RWPE1 (cell line): ENCODE measurements around the gene C17orf100.
"Not testable (repeated sequence)": the region's sequence is repeated elsewhere in the genome, so short reads cannot be mapped to it uniquely, and the experiment has no call there.

ENCODE experiments used
- CTCF ChIA-PET: fragments of 350-600 bp; sonication (Branson Sonifier 250); formaldehyde crosslinking; extraction: SDS; loops from one replicate; lab custom pipeline; 2021; lab: Yijun Ruan, JAX
- POLR2A ChIA-PET: fragments of 400-600 bp; formaldehyde crosslinking; extraction: SDS; loops from one replicate; lab custom pipeline; 2020; ENCODE audit warnings: antibody characterized with exemption; ENCODE audit not compliant: low non-redundant PET; lab: Yijun Ruan, JAX
- DNase-seq: peaks from one replicate; pipeline ENCODE4 v3.0.0; 2012; ENCODE audit warnings: low spot score
- H3K27ac ChIP-seq: fragments of 450-650 bp; 2 replicates; pipeline ENCODE4 v1.5.1; 2017
- TF ChIP-seq, protein P1 (sequence below): fragments of 450-650 bp; conservative IDR thresholded peaks from 2 replicates; pipeline ENCODE4 v1.5.1; 2017; ENCODE audit warnings: low read depth, mild to moderate bottlenecking

The C17orf100 gene

GRCh38 chr17:6648181-6648580 lies 3.4 kb upstream of the C17orf100 start:
- ChIA-PET POLR2A (no interaction called here), CTCF (interaction anchor here (0.7 to 0.9 kb wide), 2 partner anchors 10 to 31 kb away, joined by 3 read pairs; no protein-coding TSS in a partner anchor)
- DNase-seq = no peak
- TF ChIP-seq, protein P1, sequence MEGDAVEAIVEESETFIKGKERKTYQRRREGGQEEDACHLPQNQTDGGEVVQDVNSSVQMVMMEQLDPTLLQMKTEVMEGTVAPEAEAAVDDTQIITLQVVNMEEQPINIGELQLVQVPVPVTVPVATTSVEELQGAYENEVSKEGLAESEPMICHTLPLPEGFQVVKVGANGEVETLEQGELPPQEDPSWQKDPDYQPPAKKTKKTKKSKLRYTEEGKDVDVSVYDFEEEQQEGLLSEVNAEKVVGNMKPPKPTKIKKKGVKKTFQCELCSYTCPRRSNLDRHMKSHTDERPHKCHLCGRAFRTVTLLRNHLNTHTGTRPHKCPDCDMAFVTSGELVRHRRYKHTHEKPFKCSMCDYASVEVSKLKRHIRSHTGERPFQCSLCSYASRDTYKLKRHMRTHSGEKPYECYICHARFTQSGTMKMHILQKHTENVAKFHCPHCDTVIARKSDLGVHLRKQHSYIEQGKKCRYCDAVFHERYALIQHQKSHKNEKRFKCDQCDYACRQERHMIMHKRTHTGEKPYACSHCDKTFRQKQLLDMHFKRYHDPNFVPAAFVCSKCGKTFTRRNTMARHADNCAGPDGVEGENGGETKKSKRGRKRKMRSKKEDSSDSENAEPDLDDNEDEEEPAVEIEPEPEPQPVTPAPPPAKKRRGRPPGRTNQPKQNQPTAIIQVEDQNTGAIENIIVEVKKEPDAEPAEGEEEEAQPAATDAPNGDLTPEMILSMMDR = peak; percentile 31
- H3K27ac ChIP-seq = no peak overlapping the region

- no peak for DNase-seq
- CTCF ChIA-PET = no interaction called here
These were observed 424 bp downstream of the C17orf100 start for GRCh38 chr17:6651919-6652452.

DNA sequence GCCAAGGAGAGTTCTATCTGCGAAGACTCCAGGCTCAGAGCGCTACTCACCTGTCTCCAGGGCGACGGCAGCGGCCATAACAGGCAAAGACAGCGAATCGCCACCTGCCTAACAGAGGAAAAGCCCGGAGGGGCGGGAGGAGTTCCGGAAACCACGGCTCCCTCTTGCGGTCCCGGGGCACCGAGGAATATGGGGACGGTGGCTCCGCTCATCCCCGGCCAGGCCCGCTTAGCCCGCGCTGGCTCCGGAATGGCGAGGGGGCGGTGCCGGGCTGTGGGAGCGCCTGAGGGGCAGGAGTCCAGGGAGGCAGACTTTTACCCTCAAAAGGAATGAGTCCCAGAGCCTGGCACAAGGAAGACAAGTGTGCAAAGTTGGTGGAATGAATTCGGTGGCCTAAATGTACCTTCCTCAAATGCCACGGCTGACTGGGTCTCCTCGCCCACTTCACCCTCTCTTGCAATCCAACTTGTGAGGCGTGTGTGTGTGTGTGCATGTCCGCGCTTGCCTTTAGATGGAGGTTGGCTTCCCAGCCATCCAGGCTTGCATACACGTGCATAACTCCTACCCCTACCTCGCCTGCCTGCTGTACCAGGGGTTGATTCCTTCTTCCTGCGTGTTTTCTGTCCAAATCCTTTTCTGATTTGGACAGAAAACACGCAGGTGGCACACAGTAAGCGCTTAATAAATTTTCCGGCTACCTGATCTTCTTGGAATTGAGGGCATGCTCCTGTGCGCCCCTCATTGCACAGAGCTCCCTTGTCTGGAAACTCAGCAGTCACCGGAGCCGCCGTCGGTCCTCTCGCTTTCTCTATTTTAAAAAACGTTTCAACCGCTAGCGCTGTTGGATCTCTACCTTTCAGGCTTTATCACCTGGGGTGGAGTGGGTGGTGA lies 3.5 kb downstream of the C17orf100 start:
- peak overlapping the region; percentile 95 for H3K27ac ChIP-seq
- TF ChIP-seq, protein P1 = peak; percentile 44
- DNase-seq = peak; percentile 74
- ChIA-PET POLR2A (no interaction called here), CTCF (no interaction called here)

More at GRCh38 chr17:6651919-6652452, 424 bp downstream of the C17orf100 start:
- peak overlapping the region; percentile 87 for H3K27ac ChIP-seq
- TF ChIP-seq, protein P1 = no peak
- POLR2A ChIA-PET = no interaction called here

DNA sequence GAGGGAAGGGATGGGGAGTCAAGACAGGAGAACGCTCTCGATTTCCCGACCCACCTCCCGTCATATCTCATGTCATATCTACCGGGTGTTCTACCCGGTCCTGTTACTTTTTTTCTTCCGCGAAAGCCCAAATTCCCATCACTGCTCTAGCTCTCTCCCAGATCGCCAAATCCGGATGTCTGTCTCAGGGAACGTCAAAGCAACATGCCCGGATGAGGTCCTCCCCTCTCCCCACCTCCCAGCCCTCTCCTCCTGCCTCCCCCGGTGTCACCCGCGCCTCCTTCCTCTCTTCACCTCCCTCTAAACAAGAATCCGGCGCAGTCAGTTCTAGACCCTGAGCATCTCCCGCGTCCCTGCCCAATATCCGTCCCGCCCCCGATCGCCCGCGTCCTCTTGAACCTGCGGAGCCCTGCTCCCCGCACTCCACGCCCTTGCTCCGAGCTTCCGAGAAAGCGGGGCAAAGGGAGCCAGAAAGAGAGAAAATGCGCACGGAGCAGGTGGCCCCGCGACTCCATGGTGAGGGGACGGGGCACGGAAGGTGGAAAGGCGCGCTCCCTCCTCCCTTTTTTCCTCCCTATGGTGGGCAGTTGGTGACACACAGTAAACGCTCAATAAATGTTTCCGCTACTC lies 4.3 kb downstream of the C17orf100 start:
- POLR2A ChIA-PET, DNase-seq, CTCF ChIA-PET: not testable (repeated sequence)
- H3K27ac ChIP-seq = peak overlapping the region; percentile 95

DNA sequence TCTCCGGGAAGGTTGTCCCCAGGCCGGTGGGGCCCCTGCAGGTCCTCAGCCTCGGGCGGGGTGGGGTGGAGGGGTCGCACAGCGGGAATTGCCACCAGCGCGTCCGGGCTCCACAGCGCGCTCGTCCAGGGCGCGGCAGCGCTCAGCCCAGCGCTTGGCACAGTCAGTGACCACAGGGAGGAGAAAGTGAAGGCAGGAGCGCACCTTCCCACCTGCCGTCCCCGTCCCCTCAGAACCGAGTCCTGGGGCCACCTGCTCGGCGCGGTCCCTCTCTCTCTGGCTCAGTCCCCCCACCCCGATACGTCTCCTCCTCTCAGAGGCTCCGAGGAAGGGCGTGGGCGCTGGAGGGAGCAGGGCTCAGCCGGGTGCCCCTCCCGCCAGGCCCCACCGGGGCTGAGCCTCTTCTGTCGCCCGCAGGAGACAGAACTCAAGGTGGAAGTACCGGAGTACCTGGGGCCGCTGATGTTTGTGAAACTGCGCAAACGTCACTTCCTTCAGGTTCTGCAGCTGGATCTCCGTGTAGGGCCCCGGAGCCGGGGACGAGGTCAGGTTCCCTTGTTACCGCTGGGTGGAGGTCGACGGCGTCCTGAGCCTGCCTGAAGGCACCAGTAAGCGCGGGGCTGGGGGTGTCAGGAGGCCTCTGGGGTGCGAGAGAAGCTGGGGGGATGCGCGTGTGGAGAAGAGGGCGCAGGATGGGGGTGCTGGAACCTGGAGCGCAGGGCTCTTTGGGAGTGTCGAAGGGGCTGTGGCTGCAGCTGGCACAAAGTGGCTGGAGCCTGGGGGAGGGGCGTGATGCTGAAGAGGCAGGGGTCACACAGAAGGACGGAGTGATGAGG lies 5.5 kb downstream of the C17orf100 start:
- H3K27ac ChIP-seq, DNase-seq, POLR2A ChIA-PET: not testable (repeated sequence)
- CTCF ChIA-PET = interaction anchor here (1.2 kb wide), 1 partner anchor 10 kb away, joined by 8 read pairs; no protein-coding TSS in a partner anchor

GRCh38 chr17:6657633-6658287 lies 6.2 kb downstream of the C17orf100 start:
- CTCF ChIA-PET = interaction anchor here (1.2 kb wide), 1 partner anchor 9 kb away, joined by 8 read pairs; no protein-coding TSS in a partner anchor
- DNase-seq = no peak
- POLR2A ChIA-PET = no interaction called here

GRCh38 chr17:6658411-6658810 lies 6.8 kb downstream of the C17orf100 start:
- CTCF ChIA-PET, H3K27ac ChIP-seq, POLR2A ChIA-PET, DNase-seq: not testable (repeated sequence)

More at GRCh38 chr17:6657633-6658287, 6.2 kb downstream of the C17orf100 start:
- no peak overlapping the region for H3K27ac ChIP-seq
- TF ChIP-seq, protein P1 = no peak
